ENCODE measurements around the gene INPP5K.

INPP5K gene

DNA sequence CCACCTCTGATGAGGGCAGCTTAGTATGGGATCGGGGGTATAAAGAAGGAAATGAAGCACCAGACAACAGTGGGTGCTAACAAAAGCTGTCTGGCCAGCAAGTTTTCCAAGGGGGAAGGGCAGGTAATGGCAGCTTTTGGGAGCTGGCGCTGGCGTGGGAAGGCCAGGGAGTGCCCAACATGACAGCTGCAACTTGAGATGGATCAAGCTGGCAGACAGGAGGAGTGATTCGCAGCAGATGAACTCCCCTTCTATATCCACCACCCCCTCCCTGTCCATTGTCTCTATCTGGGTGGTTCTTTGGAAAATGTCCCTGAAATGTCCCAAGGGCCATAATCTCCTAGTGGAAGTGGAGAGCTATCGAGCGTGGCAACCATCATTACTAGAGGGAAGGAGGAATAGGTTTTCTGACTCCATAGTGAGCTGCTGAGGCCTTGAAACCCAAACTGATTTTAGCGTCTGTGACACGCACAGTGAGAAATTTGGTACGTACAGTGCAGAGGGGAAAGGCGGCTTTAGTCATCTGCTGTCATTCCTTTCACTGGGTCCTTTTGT is 4.8 kb upstream of the INPP5K start:
- no peaks in the 10 kb centered on the region for H3K36me3 ChIP-seq
- TF ChIP-seq, protein P1, sequence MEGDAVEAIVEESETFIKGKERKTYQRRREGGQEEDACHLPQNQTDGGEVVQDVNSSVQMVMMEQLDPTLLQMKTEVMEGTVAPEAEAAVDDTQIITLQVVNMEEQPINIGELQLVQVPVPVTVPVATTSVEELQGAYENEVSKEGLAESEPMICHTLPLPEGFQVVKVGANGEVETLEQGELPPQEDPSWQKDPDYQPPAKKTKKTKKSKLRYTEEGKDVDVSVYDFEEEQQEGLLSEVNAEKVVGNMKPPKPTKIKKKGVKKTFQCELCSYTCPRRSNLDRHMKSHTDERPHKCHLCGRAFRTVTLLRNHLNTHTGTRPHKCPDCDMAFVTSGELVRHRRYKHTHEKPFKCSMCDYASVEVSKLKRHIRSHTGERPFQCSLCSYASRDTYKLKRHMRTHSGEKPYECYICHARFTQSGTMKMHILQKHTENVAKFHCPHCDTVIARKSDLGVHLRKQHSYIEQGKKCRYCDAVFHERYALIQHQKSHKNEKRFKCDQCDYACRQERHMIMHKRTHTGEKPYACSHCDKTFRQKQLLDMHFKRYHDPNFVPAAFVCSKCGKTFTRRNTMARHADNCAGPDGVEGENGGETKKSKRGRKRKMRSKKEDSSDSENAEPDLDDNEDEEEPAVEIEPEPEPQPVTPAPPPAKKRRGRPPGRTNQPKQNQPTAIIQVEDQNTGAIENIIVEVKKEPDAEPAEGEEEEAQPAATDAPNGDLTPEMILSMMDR (IDR thresholded peaks at IDR 0.05; ENCODE audit: low read depth, low read length), result no peak

DNA sequence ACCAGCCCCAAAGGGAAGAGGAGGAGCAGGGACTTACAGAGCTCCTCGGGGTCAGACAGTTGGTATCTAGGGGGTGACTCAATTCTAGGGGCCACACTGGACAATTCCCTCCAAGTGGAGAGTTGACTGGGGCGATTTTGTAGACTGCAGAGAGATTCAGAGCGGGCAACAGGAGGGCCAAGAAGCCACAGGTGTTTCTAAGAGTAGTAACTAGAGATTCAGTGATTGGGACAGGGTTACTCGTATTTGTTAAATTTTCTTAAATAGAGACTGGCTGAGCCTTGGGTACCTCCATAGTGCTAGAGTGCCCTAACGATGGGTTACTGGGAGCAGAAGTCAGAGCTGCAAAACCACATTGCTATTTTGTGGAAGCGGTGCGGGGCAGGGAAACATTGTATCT is 3.3 kb upstream of the INPP5K start:
- Histone ChIP-seq H3K9me3 (no peaks in the 10 kb centered on the region), H3K36me3 (no peaks in the 10 kb centered on the region), H3K27me3 (no peaks in the 10 kb centered on the region), H3K4me1 (no peaks in the 10 kb centered on the region), H3K4me3 (ENCODE audit: low read depth, low read length) (no peak overlapping the region)
- DNase-seq, result no peak
- TF ChIP-seq, protein P1 (IDR thresholded peaks at IDR 0.05; ENCODE audit: low read depth, low read length), result no peak

More for the DNA sequence above, 4.8 kb upstream of the INPP5K start:
- Histone ChIP-seq H3K9me3 (no peaks in the 10 kb centered on the region), H3K27me3 (no peaks in the 10 kb centered on the region), H3K4me1 (no peaks in the 10 kb centered on the region), H3K4me3 (ENCODE audit: low read depth, low read length) (no peak overlapping the region)
- no peak for DNase-seq

DNA sequence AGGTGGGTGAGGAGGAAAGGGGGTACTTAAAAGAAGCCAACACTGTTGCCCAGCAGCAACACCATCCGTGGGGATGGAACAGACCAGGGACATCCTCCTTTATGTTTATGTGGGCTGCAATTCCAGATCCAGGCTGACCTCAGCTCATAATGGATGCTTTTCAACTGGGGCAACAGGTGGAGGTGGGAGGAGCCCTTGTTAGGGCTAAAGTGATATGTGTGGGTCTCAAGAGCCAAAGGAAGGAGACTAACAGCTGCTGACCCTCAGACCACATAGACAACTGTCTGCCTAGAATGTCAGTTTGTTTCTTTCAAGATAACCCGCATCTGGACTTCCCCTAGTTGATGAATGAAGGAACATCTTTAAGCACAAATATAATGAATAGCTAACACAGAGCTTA is 2.0 kb upstream of the INPP5K start:
- Histone ChIP-seq H3K36me3 (no peaks in the 10 kb centered on the region), H3K4me1 (no peaks in the 10 kb centered on the region), H3K9me3 (no peaks in the 10 kb centered on the region), H3K4me3 (ENCODE audit: low read depth, low read length) (no peak overlapping the region), H3K27me3 (no peaks in the 10 kb centered on the region)
- TF ChIP-seq, protein P1 (IDR thresholded peaks at IDR 0.05; ENCODE audit: low read depth, low read length), result no peak
- no peak for DNase-seq

DNA sequence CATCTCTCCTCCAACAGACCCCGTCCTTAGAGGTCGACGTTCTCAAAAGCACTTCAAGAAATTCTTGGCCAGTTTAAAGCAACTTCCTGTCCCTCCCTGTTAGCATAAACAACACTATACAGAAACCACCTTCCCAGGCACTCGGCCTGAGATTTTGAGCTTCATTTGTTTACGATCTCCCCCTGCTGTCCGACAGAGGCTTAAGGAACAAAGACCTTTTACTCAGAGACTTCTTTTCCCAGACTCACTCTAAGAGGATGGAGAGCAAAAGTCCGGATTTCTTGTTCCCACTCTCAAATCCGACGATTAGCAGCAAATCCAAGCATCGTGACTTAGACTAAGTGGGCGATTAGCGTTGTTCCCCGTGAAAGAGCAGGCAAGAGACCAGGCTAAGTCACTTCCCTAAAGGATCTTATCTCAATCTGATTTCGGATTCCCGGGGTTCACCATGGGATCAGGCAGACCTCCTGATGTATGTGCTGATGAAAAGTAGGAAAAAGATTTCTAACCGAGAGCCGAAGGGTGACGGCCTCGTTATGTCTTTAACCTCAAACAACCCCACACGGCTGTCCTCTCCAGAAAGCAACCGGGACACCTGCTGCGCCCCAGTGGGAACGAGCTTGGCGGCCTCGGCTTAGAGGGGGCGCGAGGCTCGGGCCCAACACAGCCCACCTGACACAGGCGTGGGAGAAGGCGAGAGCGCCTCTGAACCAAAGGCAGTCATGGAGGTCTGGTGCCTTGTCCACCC is 598 bp downstream of the INPP5K start:
- H3K27me3 ChIP-seq, result no peaks in the 10 kb centered on the region
- TF ChIP-seq, protein P1 (IDR thresholded peaks at IDR 0.05; ENCODE audit: low read depth, low read length), result peak; percentile 52
- H3K9me3 ChIP-seq, result no peaks in the 10 kb centered on the region
- H3K4me1 ChIP-seq, result no peaks in the 10 kb centered on the region
- peak overlapping the region; percentile 77 for H3K4me3 ChIP-seq (ENCODE audit: low read depth, low read length)
- no peaks in the 10 kb centered on the region for H3K36me3 ChIP-seq
- DNase-seq, result peak; percentile 32

DNA sequence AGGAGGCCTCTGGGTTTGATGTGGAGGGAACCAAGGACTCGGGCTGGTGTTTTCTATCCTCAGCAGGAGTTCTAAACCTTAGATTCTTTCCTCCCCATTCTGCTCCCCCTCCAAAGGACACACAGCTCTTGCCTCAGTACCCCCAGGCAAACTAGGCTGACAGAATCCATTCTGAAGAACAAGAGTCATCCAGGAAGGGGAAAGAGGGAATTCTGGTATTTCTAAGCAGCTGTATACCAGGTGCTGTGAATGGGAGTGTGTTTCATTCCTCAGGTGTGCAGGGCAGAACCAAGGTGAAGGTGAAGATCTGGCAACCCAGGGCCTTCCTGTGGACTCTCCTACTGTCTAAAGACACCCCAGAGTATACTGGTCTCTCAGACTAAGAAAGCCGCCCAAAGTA is 4.1 kb downstream of the INPP5K start:
- H3K36me3 ChIP-seq, result no peaks in the 10 kb centered on the region
- DNase-seq, result no peak
- no peaks in the 10 kb centered on the region for H3K4me1 ChIP-seq
- TF ChIP-seq, protein P1 (IDR thresholded peaks at IDR 0.05; ENCODE audit: low read depth, low read length), result no peak
- no peak overlapping the region for H3K4me3 ChIP-seq (ENCODE audit: low read depth, low read length)
- H3K27me3 ChIP-seq, result no peaks in the 10 kb centered on the region
- no peaks in the 10 kb centered on the region for H3K9me3 ChIP-seq

DNA sequence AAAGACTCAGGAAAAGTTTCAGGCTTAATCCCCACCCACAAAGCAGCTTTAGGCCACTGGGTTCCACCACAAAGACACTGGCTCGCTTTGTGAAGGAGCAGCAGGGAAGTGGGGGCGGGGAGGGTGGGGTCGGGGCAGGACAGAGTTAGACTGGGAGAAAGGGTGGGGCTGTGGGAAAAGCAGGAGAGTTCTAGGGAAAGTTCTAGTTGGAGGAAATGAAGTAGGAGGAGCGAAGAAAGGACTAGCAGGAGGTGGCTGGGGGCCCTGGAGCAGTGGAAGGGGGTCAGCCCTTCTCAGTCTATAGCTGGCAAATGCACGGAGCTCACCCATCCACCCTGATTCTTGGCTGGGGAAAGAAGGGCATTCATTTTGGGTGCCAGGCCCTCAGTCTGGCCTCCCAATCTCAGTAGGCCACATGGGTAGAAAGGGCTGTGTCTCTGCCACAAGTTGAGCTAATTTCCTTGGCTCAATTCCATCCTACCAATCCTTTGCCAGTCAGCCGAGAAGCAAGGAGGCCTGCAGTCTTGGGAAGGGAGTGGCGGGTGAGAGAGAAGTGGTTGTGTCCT is 4.6 kb downstream of the INPP5K start:
- Histone ChIP-seq H3K27me3 (no peaks in the 10 kb centered on the region), H3K4me3 (ENCODE audit: low read depth, low read length) (no peak overlapping the region), H3K4me1 (no peaks in the 10 kb centered on the region), H3K36me3 (no peaks in the 10 kb centered on the region), H3K9me3 (no peaks in the 10 kb centered on the region)
- TF ChIP-seq, protein P1 (IDR thresholded peaks at IDR 0.05; ENCODE audit: low read depth, low read length), result no peak
- no peak for DNase-seq

All from BE2C (cell line).